Transverse colon (tissue), 4 donors: Measurements from ENCODE around the gene RCE1.

ENCODE experiments used
- CTCF ChIP-seq, 5 experiments: fragments of 200-600 bp in 3 of 5; fragments of 450-650 bp in 2 of 5; sonication (generic) in 3 of 5; IDR thresholded peaks; 1 replicate in 2 of 5; 2 replicates in 3 of 5; pipeline ENCODE4 v1.5.1; 2016 to 2017; ENCODE audit warnings: antibody characterized with exemption in 5 of 5, inconsistent platforms in 3 of 5, mild to moderate bottlenecking in 2 of 5, moderate library complexity in 1 of 5
- POLR2AphosphoS5 ChIP-seq, 3 donors: sonication (generic); formaldehyde crosslinking; IDR thresholded peaks; one replicate each; pipeline ENCODE4 v1.6.1; 2016; ENCODE audit warnings: antibody characterized with exemption in 3 of 3

- no peak for TF ChIP-seq CTCF (IDR thresholded peaks at IDR 0.05)
- TF ChIP-seq POLR2AphosphoS5 (IDR thresholded peaks at IDR 0.05) = no peak
Measured at GRCh38 chr11:66862559-66863037, 19.4 kb downstream of the RCE1 start.
